Left ventricle myocardium superior (tissue), 1 donor: ENCODE results near the gene DDAH1. TPM values are rescaled to one million over a fixed set of nuclear protein-coding genes. Genes with fewer than 3 reads are reported as not detected.
"Not testable (repeated sequence)": the region's sequence is repeated elsewhere in the genome, so short reads cannot be mapped to it uniquely, and the experiment has no call there.

Experiments used
- ATAC-seq: fragments of 200-7000 bp; cut with Tn5 transposase; one replicate; pipeline ENCODE4 v1.9.1; 2020; ENCODE audit warnings: mild to moderate bottlenecking, moderate library complexity
- DNase-seq: peaks from one replicate; pipeline ENCODE4 v3.0.0-alpha.2; 2020
- intact Hi-C: fragments of 100-400 bp; cut with micrococcal nuclease; formaldehyde crosslinking; loops from one replicate; pipeline ENCODE4 v1.11.0; 2022
- long read RNA-seq: library from polyadenylated mRNA; unstranded; transcript quantifications from one replicate; pipeline ENCODE4 v2.0.0, GENCODE V29; 2021
- total RNA-seq: library from RNA; stranded (reverse); fragmentation: NEBNext Ultra II Directional; extraction: Animal tissue kit (Norgen Biotek cat#: 25700); gene quantifications from one replicate; pipeline ENCODE4 v1.2.1, GENCODE V29; 2021
- donor health status: DM: no; HTN: yes; CAD: no; lungs with severe emphysema.

The DDAH1 gene
- 4.1 TPM for total RNA-seq
- long read RNA-seq, partial matches to known transcripts, result 0 of 2 reads
- long read RNA-seq, other reads (novel, unspliced or antisense), result 2 of 2 reads

- DNase-seq (peak; percentile 74), ATAC-seq (peak; percentile 89)
- intact Hi-C loops, result no loop called here
Observed at GRCh38 chr1:85465099-85465785, at the start of gene DDAH1. DDAH1 (minus strand) TSS chr1:85465159; CDS start chr1:85465045, 114 bp downstream.

DNA sequence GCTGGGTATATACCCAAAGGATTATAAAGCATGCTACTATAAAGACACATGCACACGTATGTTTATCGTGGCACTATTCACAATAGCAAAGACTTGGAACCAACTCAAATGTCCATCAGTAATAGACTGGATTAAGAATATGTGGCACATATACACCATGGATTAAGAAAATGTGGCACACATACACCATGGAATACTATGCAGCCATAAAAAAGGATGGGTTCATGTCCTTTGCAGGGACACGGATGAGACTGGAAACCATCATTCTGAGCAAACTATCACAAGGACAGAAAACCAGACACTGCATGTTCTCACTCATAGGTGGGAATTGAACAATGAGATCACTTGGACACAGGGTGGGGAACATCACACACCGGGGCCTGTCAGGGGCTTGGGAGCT, 49.0 kb upstream of the DDAH1 start:
- ATAC-seq, DNase-seq, intact Hi-C loops: not testable (repeated sequence)

- intact Hi-C loops, result loop anchor here (5.0 kb wide), 1 partner anchor 197 kb away; no protein-coding TSS in a partner anchor
- no peak for DNase-seq
- ATAC-seq, result no peak
Observed at GRCh38 chr1:85504417-85504816, 39.5 kb upstream of the DDAH1 start.

DNA sequence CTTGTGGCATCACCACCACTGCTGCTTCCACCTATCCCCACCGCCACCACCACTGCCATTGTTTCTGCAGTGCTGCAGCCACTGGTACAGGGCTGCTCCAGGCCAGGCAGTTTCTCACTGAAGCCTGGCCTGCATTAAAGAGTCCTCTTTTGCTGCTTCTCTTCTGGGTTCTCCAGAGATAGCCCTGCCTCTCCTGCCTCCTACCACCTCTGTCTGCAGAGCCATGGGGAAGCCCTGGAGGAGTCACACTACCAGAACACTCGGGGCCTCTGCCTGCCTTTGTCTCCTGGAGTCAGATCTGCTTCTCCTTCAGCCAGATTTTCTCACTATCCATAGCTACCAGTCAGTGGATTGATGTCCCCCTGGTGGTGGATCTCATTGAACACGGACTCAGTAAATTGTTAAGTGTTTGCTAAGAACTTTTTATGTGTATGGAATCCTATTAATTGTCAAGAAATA, 37.7 kb upstream of the DDAH1 start:
- peak; percentile 94 for ATAC-seq
- no peak for DNase-seq

DNA sequence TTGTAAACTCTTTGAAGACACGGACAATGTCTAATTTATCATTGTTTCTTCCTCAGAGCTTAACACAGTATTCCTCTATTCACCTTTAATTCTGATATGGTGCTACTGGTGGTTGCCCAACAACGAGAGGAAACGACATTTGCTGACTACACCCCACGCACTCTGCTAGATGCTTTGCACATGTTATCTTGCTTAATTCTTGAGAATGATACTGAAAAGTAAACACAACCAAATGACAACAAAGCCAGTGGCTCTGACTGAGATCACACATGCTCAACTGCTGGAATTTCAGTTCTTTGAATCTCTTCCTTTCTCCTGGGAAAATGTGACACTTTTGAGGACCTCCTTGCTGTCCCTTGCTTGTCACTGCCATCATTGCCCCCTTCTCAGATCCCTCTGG, 37.2 kb upstream of the DDAH1 start:
- no peak for ATAC-seq
- DNase-seq, result no peak
- intact Hi-C loops, result loop anchor here (5.0 kb wide), 1 partner anchor 195 kb away; no protein-coding TSS in a partner anchor

More for the DNA sequence above, 37.7 kb upstream of the DDAH1 start:
- intact Hi-C loops, result loop anchor here (5.0 kb wide), 1 partner anchor 195 kb away; no protein-coding TSS in a partner anchor

- no peak for DNase-seq
- ATAC-seq, result no peak
- intact Hi-C loops, result loop anchor here (5.0 kb wide), 1 partner anchor 194 kb away; no protein-coding TSS in a partner anchor
Observed at GRCh38 chr1:85501355-85501898, 36.5 kb upstream of the DDAH1 start.

DNA sequence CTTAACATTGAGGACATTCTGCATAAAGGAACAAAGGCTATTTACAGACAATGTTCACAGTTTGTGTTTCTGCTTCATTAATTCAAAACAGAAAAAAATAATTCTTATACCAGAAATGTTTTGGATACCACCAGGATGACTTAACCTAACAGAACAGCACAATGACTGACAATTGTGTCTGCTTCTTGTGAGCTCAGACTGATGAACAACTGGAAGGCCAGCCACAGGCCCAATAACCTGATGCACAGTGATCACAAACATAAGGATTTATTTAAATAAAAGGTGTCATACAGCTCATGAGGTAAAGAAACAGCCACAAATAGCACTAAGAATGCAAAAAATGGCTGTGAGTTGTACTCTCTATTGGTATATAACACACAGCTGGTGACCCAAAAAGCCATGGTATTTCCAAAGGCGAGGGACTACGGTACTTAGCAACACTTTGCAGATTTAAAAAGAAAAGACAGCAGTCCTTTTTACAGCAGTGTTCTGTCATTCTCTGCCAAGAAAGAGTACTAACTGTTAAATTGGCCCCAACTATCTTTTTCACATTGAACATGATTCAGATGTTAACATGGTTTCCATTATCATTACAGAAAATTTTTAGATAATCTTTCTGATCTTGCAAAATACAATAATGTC, 32.1 kb upstream of the DDAH1 start:
- peak; percentile 29 for ATAC-seq
- DNase-seq, result no peak
- intact Hi-C loops, result loop anchor here (10.0 kb wide), 1 partner anchor 198 kb away; no protein-coding TSS in a partner anchor

DNA sequence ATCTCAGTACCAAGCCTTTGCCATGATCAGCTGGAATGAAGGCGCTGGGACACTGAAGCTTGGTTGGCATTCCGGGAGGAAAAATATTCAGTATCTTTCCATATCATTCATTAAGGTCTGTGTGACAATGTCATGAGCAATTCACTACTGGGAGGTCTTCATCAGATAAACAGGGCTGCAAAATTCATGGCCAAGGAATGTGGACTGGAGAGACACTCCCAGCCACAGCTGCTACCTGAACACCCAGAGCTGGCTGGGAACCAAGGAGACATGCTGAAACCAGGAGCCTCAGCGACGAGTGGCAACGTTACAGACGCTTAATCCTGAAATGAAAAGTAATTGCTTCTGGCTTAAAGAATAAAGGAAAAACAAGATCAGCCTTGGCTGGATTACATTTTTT, 30.6 kb upstream of the DDAH1 start:
- no peak for ATAC-seq

DNA sequence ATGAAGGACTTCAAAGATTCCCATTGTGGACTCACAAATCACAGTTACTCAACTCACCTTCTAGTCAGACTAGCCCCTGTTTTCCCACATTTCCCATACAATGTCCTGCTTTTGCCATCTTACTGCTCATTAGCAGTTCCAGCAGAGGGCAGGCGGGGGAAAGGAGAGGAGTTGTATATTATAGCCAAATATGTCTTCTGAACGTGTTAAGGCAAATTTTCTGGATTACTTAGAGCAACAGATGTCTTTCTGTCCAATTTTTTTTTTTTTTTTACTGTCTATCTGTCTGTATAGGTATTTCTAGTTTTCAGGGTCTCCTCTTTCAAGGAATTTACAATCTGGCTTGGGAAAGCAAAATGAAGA, 29.9 kb upstream of the DDAH1 start:
- ATAC-seq (peak; percentile 62), DNase-seq (no peak)
- intact Hi-C loops, result loop anchor here (10.0 kb wide), 1 partner anchor 200 kb away; no protein-coding TSS in a partner anchor

More for the DNA sequence above, 30.6 kb upstream of the DDAH1 start:
- intact Hi-C loops, result loop anchor here (10.0 kb wide), 1 partner anchor 199 kb away; no protein-coding TSS in a partner anchor
- DNase-seq, result no peak

- ATAC-seq (no peak), DNase-seq (no peak)
- intact Hi-C loops, result loop anchor here (10.0 kb wide), 1 partner anchor 201 kb away; no protein-coding TSS in a partner anchor
Observed at GRCh38 chr1:85494074-85494903, 29.3 kb upstream of the DDAH1 start.

DNA sequence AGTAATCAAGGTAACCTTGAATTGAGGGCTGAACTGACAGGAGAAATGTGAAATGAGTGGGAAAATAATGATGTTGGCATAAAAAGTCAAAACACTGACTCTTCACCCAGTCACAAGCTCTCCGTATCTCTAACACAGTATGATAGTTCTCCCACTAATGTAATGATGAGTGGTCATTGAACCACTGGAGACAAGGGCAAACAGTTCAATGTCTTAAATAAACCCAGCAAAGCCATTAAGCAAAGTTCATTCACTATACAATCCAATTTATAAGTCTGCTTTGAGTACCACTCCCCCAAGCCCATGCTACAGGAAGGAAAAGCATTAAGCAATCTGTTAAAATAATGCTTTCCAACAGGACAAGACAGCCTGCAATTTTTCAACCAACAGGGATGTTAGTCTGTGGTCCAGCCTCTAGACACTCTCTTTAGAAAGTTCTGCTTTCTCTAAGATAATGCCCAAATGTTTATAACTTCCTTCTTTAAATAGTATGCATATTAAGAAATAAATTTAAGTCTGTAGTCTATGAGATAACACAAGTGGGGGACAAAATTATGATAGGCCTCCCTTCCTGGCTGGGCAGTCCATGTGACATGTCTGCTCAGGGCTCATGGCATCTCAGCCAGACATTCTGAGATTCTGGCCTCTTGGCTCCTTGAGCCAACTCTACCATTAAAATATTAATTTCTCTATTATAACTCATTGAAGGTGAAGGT, 25.5 kb upstream of the DDAH1 start:
- ATAC-seq, result no peak
- intact Hi-C loops, result loop anchor here (10.0 kb wide), 1 partner anchor 204 kb away; no protein-coding TSS in a partner anchor
- no peak for DNase-seq

GRCh38 chr1:85488126-85488525, 23.2 kb upstream of the DDAH1 start:
- DNase-seq, result no peak
- no peak for ATAC-seq
- intact Hi-C loops, result no loop called here

GRCh38 chr1:85485516-85485915, 20.6 kb upstream of the DDAH1 start:
- intact Hi-C loops, result no loop called here
- DNase-seq, result no peak

GRCh38 chr1:85484716-85485115, 19.8 kb upstream of the DDAH1 start:
- DNase-seq, result no peak
- intact Hi-C loops, result no loop called here
- ATAC-seq, result no peak

More at GRCh38 chr1:85485516-85485915, 20.6 kb upstream of the DDAH1 start:
- ATAC-seq, result no peak

GRCh38 chr1:85484264-85484663, 19.3 kb upstream of the DDAH1 start:
- intact Hi-C loops, result no loop called here
- no peak for DNase-seq
- no peak for ATAC-seq

GRCh38 chr1:85481688-85482087, 16.7 kb upstream of the DDAH1 start:
- DNase-seq (no peak), ATAC-seq (no peak)
- intact Hi-C loops, result no loop called here

GRCh38 chr1:85480566-85480965, 15.6 kb upstream of the DDAH1 start:
- ATAC-seq (no peak), DNase-seq (no peak)
- intact Hi-C loops, result no loop called here

DNA sequence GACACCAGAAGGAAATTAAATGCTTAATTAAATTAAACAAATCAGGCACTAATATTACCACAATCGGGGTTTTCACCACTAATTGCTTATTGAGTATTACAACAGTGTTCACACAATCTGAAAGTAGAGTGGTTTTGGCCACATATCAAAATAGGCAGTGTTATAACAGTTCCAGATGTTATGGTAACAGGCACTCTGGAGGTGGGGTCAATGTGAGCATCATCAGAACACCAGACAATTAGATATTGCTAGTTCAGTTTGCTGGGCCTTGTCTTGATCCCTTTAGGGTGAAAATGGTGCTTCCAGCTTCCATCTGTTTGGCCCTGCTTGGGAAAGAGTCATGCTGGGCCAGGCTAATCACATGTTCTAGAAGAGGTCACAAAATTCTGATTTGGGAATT, 14.5 kb upstream of the DDAH1 start:
- intact Hi-C loops, result no loop called here
- ATAC-seq, result no peak

More for the DNA sequence above, 14.5 kb upstream of the DDAH1 start:
- no peak for DNase-seq
